Gastrocnemius medialis (tissue), 4 donors: ENCODE data around the gene NCBP1. TPM values are rescaled to one million over a fixed set of nuclear protein-coding genes. Genes with fewer than 3 reads are reported as not detected.

ENCODE experiments used
- ATAC-seq, 2 donors: fragments of 150-250 bp; one replicate each; pipeline ENCODE4 v1.9.1; 2016
- DNase-seq, 2 donors: peaks; one replicate each; pipeline ENCODE4 v3.0.0-alpha.2; 2019
- H3K27ac ChIP-seq, 4 donors: fragments of 200-600 bp; sonication (generic); 1 replicate in 1 of 4; 2 replicates in 3 of 4; pipeline ENCODE4 v1.5.1; 2016 to 2018; ENCODE audit warnings: mild to moderate bottlenecking in 2 of 4, moderate library complexity in 1 of 4
- H3K27me3 ChIP-seq, 3 donors: fragments of 200-600 bp; sonication (generic) in 2 of 3; 1 replicate in 1 of 3; 2 replicates in 2 of 3; pipeline versions ENCODE4 v1.5.1 to v1.6.0; 2016 to 2019; ENCODE audit warnings: mild to moderate bottlenecking in 1 of 3, moderate library complexity in 1 of 3
- H3K36me3 ChIP-seq, 2 donors: fragments of 200-600 bp; sonication (generic) in 1 of 2; one replicate each; pipeline ENCODE4 v1.5.1; 2017 to 2018
- H3K4me1 ChIP-seq, 2 donors: fragments of 200-600 bp; sonication (generic) in 1 of 2; one replicate each; pipeline ENCODE4 v1.5.1; 2016 to 2017; ENCODE audit warnings: mild to moderate bottlenecking in 2 of 2
- H3K4me3 ChIP-seq, 4 donors: fragments of 200-600 bp; sonication (generic) in 3 of 4; 1 replicate in 1 of 4; 2 replicates in 3 of 4; pipeline ENCODE4 v1.5.1; 2016 to 2019; ENCODE audit warnings: mild to moderate bottlenecking in 2 of 4
- H3K9me3 ChIP-seq, 3 donors: fragments of 200-600 bp; sonication (generic) in 2 of 3; 1 replicate in 1 of 3; 2 replicates in 2 of 3; pipeline ENCODE4 v1.5.1; 2016 to 2019
- POLR2A ChIP-seq, 2 donors: fragments of 450-650 bp; IDR thresholded peaks; one replicate each; pipeline ENCODE4 v1.6.1; 2017; ENCODE audit warnings: antibody characterized with exemption in 2 of 2, mild to moderate bottlenecking in 2 of 2, moderate library complexity in 2 of 2
- in situ Hi-C, 4 donors: fragments of 200-750 bp; cut with MboI; loops; one replicate each; pipeline versions ENCODE4 v1.15.0 to v1.8.0; 2017; ENCODE audit warnings: low sequenced_read_pairs in 4 of 4
- intact Hi-C: fragments of 100-400 bp; cut with DNase I; formaldehyde crosslinking; loops from one replicate; pipeline ENCODE4 v1.15.1; 2023; ENCODE audit warnings: low total_unique reads
- total RNA-seq, 4 donors: library from RNA; depleted of rRNA; stranded (reverse); fragments of >200 nt; gene quantifications; one replicate each; pipeline versions ENCODE4 v1.1.0 to v1.2.3, GENCODE V29; 2016
- TF ChIP-seq, protein P1 (sequence below), 5 experiments: fragments of 450-650 bp in 3 of 5; fragments of 200-600 bp in 2 of 5; sonication (generic) in 2 of 5; IDR thresholded peaks in 4 of 5; conservative IDR thresholded peaks in 1 of 5; 1 replicate in 4 of 5; 2 replicates in 1 of 5; pipeline ENCODE4 v1.5.1; 2016 to 2019; ENCODE audit warnings: antibody characterized with exemption in 5 of 5, mild to moderate bottlenecking in 3 of 5, moderate library complexity in 3 of 5

NCBP1 gene
- total RNA-seq, 4 donors from 2014 or later, result 8.2 to 17.2 (median 15.7) TPM

- in situ Hi-C loops (loop anchor here (10.0 to 25.0 kb wide), 3 partner anchors 199 to 556 kb away; partner anchors contain the start of gene TBC1D2 (in 4 of the 4)), intact Hi-C loops (no loop called here)
- ATAC-seq (no peak), DNase-seq (no peak)
- TF ChIP-seq, protein P1, sequence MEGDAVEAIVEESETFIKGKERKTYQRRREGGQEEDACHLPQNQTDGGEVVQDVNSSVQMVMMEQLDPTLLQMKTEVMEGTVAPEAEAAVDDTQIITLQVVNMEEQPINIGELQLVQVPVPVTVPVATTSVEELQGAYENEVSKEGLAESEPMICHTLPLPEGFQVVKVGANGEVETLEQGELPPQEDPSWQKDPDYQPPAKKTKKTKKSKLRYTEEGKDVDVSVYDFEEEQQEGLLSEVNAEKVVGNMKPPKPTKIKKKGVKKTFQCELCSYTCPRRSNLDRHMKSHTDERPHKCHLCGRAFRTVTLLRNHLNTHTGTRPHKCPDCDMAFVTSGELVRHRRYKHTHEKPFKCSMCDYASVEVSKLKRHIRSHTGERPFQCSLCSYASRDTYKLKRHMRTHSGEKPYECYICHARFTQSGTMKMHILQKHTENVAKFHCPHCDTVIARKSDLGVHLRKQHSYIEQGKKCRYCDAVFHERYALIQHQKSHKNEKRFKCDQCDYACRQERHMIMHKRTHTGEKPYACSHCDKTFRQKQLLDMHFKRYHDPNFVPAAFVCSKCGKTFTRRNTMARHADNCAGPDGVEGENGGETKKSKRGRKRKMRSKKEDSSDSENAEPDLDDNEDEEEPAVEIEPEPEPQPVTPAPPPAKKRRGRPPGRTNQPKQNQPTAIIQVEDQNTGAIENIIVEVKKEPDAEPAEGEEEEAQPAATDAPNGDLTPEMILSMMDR (IDR thresholded peaks at IDR 0.05 in 4 of 5, conservative IDR thresholded peaks at IDR 0.05 in 1 of 5), result no peak
- no peak for TF ChIP-seq POLR2A (IDR thresholded peaks at IDR 0.05)
- no peak overlapping the region for H3K4me3 ChIP-seq
- no peaks in the 10 kb centered on the region for H3K36me3 ChIP-seq
- no peak overlapping the region for H3K27ac ChIP-seq
- peaks cover 0 to 5% of the 10 kb centered on the region in 2 donors for H3K4me1 ChIP-seq
- no peaks in the 10 kb centered on the region for H3K27me3 ChIP-seq
- H3K9me3 ChIP-seq, result no peaks in the 10 kb centered on the region
These were observed 72.6 kb downstream of the NCBP1 start for GRCh38 chr9:97706246-97706645.

DNA sequence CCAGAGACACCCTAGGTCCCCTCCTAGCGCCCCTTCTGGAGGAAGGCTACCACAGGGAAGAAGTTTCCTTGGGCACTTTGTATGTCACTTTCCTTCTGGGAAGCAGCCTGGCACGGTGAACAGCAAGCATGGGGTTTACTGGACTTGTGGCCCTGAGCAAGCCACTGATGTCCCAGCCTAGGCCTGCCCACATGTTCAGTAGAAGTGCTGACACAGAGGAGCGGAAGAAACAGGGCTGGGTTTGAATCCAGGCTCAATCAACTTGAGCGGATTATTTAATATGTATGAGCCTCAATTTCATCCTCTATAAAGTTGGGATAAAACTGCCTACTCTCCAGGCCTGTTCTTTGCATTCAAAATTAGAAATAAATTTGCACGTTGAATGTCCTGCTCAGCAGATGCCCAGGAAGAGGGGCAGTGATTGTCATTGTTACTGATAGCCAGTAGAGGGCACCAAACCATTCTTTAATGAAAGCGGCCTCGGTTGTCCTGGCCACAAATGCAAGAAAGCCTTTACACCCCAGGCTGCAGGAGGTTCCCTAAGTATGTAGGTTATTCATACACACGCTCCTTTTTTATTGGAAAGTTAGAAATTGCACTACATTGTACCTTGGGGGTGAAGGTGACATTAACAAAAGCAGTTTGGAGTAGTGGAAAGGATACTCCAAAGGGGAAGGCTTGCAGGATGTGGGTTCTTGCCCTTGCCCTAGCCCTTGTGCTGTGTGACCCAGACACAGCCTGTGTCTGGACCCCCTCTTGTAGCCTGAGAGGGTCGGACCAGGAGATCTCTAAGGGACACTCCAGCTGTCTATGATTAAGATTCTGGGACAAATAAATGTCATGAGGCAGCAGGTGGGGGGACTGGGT, 77.0 kb downstream of the NCBP1 start:
- peak; percentile 80 to 94 for ATAC-seq
- H3K36me3 ChIP-seq, result no peaks in the 10 kb centered on the region
- peak in 1 of 2 donors; percentile 19 for DNase-seq
- TF ChIP-seq, protein P1 (IDR thresholded peaks at IDR 0.05 in 4 of 5, conservative IDR thresholded peaks at IDR 0.05 in 1 of 5), result peak; percentile 52 to 84 (median 75)
- TF ChIP-seq POLR2A (IDR thresholded peaks at IDR 0.05), result no peak
- no peaks in the 10 kb centered on the region for H3K27me3 ChIP-seq
- H3K4me3 ChIP-seq, result no peak overlapping the region
- H3K4me1 ChIP-seq, result peaks cover 0 to 5% of the 10 kb centered on the region in 2 donors
- in situ Hi-C loops, result loop anchor here (5.0 to 25.0 kb wide), 3 partner anchors 184 to 552 kb away; partner anchors contain the start of gene TBC1D2 (in 3 of the 4)
- H3K27ac ChIP-seq, result no peak overlapping the region
- intact Hi-C loops, result loop anchor here (1.0 kb wide), 1 partner anchor 191 kb away; no protein-coding TSS in a partner anchor
- no peaks in the 10 kb centered on the region for H3K9me3 ChIP-seq

GRCh38 chr9:97711223-97711626, 77.6 kb downstream of the NCBP1 start:
- intact Hi-C loops, result no loop called here
- no peak for DNase-seq
- H3K9me3 ChIP-seq, result no peaks in the 10 kb centered on the region
- no peak overlapping the region for H3K4me3 ChIP-seq
- in situ Hi-C loops, result loop anchor here (5.0 to 25.0 kb wide), 3 partner anchors 184 to 551 kb away; partner anchors contain the start of gene TBC1D2 (in 3 of the 4)
- peaks cover 0 to 5% of the 10 kb centered on the region in 2 donors for H3K4me1 ChIP-seq
- no peak overlapping the region for H3K27ac ChIP-seq
- no peaks in the 10 kb centered on the region for H3K27me3 ChIP-seq
- TF ChIP-seq, protein P1 (IDR thresholded peaks at IDR 0.05 in 4 of 5, conservative IDR thresholded peaks at IDR 0.05 in 1 of 5), result no peak
- no peak for TF ChIP-seq POLR2A (IDR thresholded peaks at IDR 0.05)
- no peak for ATAC-seq
- H3K36me3 ChIP-seq, result no peaks in the 10 kb centered on the region

- Histone ChIP-seq H3K9me3 (no peaks in the 10 kb centered on the region), H3K4me1 (peaks cover 0 to 5% of the 10 kb centered on the region in 2 donors), H3K36me3 (no peaks in the 10 kb centered on the region), H3K4me3 (no peak overlapping the region), H3K27ac (no peak overlapping the region), H3K27me3 (no peaks in the 10 kb centered on the region)
- TF ChIP-seq, protein P1 (IDR thresholded peaks at IDR 0.05 in 4 of 5, conservative IDR thresholded peaks at IDR 0.05 in 1 of 5), result no peak
- no peak for TF ChIP-seq POLR2A (IDR thresholded peaks at IDR 0.05)
- DNase-seq (no peak), ATAC-seq (no peak)
- intact Hi-C loops, result loop anchor here (2.0 kb wide), 1 partner anchor 550 kb away; no protein-coding TSS in a partner anchor
- in situ Hi-C loops, result loop anchor here (5.0 to 25.0 kb wide), 3 partner anchors 180 to 548 kb away; partner anchors contain the start of gene TBC1D2 (in 3 of the 4)
These were observed 80.8 kb downstream of the NCBP1 start for GRCh38 chr9:97714435-97714834.
